Fibroblast of the aortic adventitia (primary cell): Measurements from ENCODE around the gene SLC43A1. TPM values are rescaled to one million over a fixed set of nuclear protein-coding genes. Genes with fewer than 3 reads are reported as not detected.
A peak's percentile ranks its signal among the peaks of the same experiment; 100 is the strongest.

Experiments
- DNase-seq: peaks from one replicate; pipeline ENCODE4 v3.0.0-alpha.2; 2010; ENCODE audit warnings: low read depth
- H3K4me3 ChIP-seq: 2 replicates; pipeline ENCODE4 v1.5.1; 2011; ENCODE audit warnings: low read depth, mild to moderate bottlenecking, control low read depth, low read length, moderate library complexity
- CTCF ChIP-seq: IDR thresholded peaks from 2 replicates; pipeline ENCODE4 v1.5.1; 2011; ENCODE audit warnings: mild to moderate bottlenecking, low read length, control low read depth, inconsistent platforms; ENCODE audit not compliant: insufficient read depth
- total RNA-seq: library from RNA; depleted of rRNA; stranded (reverse); fragments of >200 nt; gene quantifications from 2 replicates; pipeline ENCODE4 v1.2.3, GENCODE V29; 2012; ENCODE audit warnings: low replicate concordance

The SLC43A1 gene
- total RNA-seq, 1 donor, result 11.4 TPM

- no peak for DNase-seq
- no peak overlapping the region for H3K4me3 ChIP-seq
- no peak for TF ChIP-seq CTCF
These were observed 30.1 kb downstream of the SLC43A1 start for GRCh38 chr11:57485217-57485990.

- H3K4me3 ChIP-seq, result no peak overlapping the region
- no peak for TF ChIP-seq CTCF
- no peak for DNase-seq
These were observed 31.3 kb downstream of the SLC43A1 start for GRCh38 chr11:57484141-57484710.

- TF ChIP-seq CTCF, result no peak
- H3K4me3 ChIP-seq, result no peak overlapping the region
- no peak for DNase-seq
These were observed 32.0 kb downstream of the SLC43A1 start for GRCh38 chr11:57483562-57483918.

GRCh38 chr11:57482782-57483561 lies 32.5 kb downstream of the SLC43A1 start:
- peak; percentile 59 for TF ChIP-seq CTCF
- DNase-seq, result no peak
- H3K4me3 ChIP-seq, result peak overlapping the region; percentile 46

- TF ChIP-seq CTCF, result no peak
- DNase-seq, result no peak
- no peak overlapping the region for H3K4me3 ChIP-seq
These were observed 33.4 kb downstream of the SLC43A1 start for GRCh38 chr11:57481915-57482781.

- TF ChIP-seq CTCF, result no peak
- no peak overlapping the region for H3K4me3 ChIP-seq
- DNase-seq, result no peak
These were observed 34.2 kb downstream of the SLC43A1 start for GRCh38 chr11:57481315-57481714.
